ENCODE measurements around the gene PUM1.

The PUM1 gene

DNA sequence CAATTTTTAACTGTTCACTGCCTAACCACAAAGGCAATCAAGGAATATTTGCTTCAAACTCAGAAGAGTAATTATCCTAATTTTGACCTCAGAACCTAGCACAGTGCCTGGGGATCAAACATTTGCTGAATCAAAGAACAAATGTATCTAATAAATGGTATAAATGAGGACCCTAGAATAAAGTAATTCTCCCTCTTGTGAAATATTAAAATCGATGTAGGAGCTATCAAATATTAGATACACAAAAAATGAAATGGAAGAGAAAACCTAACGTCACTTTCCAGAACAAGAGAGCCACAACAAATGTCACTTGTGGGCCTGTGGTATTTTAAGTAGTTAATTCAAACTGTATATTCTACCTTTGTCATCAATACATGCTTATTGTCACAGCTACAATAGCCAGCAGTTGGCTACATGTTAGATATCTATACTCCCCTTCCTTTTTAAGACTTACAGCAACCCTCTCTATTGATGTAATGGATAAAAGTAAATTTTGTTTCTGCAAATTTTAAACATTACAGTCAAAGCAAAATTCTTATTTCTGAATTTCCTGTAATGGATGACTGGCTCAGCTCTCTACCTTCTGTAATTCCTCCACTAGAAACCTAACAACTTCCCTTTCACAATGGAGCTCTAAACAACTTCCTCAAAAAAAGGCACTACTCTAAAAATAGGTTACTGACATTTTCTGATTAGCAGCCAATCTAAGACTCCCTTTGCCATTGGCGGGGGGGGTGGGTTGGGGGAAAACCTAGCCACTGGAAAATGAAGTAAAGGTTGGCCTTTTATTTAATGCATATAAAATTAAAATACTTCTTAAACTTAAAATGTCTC, 37.6 kb downstream of the PUM1 start:
- DNase-seq, result no peak

DNA sequence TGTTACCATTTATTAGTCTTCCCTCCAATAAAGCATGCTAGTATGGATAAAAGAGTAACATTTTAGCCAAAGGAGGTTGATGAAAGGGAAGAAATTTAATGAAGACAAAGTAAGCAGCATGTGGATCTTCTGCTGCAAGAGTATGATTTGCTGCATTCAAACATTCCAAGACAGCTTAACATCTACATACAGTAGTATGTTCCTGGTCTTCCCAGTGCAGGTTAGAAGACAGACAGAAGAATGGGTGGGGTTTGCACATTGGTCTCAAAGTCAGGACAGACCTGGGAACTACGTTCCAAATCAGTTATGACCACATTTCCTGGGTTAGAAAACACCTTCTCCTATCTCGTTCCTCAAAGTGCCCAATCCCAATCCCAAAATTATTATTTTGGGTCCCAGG, 43.3 kb downstream of the PUM1 start:
- no peak for DNase-seq

DNA sequence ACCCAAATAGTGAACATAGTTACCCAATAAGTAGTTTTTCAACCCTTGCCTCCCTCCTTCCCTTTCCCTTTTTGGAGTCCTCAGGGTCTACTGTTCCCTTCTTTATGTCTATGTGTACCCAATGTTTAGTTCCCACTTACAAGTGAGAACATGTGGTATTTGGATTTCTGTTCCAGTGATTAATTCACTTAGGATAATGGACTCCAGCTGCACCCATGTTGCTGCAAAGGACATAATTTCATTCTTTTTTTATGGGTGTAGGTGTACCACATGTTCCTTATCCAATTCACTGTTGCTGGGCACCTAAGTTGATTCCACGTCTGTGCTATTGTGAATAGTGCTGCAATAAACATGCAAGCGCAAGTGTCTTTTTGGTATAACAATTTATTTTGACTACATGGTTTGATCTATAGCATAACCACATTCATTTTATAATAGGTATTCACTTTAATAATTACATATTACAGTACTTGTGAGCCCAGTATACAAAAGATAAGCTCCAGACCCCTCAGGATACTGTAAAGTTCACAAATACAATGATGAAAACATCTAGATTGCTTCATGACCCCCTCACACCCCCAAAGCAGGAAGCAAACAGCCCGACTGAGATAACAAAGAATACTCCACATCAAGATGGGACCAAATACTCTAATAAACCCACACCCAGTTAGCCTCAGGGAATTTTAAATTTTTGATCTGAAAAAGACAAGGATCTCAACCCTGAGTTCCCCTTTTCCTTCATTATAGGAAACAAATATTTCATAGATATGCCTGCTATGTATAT, 45.3 kb downstream of the PUM1 start:
- DNase-seq, result no peak

GRCh38 chr1:31019401-31019800, 46.1 kb downstream of the PUM1 start:
- DNase-seq, result no peak

- no peak for DNase-seq
These were observed 48.6 kb downstream of the PUM1 start for GRCh38 chr1:31016868-31017267.

DNA sequence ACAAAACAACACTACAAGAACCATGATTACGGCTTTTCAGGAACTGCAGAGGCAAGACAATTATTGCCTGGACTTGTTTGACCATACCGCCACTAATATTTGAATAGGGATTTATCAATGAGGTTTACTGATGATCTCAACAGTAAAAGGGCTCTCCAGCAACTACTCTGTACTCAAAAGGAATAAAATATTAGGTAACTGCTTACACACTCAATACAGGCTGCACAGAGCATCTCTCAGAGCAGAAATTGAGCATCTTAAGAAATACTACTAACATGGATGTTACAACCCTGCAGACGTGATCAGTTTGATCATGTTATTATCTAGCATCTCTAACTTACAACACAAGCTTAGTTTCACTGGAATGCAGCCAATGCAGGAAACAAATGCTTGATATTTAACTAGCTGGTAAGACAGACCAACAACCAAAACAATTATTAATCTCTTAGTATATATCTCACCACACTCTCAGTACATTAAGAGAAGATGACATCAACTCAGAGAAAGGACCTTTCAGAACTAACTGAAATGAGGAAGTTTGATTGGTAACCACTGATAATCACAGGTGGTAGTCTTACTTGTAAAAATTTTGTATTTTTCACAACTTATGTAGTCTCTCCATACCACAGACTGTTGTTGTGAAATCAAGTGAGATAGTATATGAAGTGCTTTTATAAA, 52.2 kb downstream of the PUM1 start:
- DNase-seq, result no peak

DNA sequence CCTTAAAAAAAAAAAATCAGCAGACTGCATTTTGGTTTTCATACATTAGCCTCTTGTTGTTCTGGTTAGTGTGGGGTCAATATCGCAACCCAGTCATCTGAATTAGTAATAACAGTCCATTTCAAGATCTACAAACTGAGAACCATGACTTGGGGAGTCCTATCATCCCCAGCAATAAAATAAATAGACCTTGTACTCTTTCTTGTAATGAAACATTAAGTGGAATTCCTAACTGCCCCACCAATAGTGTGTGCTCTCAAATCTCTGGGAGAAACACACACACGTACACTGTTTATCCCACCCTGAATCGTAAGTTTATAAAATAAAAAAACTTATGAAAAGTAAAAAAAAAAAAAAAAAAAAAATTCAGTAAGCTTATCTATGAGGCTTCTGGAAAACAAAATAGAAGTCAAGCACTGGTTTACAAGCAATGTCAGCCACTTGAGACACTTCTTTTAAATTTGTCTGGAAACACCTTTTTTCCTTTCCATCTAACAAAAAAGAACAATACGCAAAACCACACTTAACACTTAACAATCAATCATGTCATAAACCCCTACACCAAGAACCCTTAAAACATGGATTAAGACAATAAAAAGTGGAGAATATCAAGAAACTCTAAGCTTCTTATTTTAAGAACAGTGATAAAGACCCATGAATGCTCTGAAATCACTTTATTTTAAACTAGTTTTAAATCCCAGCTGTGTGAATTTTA, 53.1 kb downstream of the PUM1 start:
- DNase-seq, result no peak

DNA sequence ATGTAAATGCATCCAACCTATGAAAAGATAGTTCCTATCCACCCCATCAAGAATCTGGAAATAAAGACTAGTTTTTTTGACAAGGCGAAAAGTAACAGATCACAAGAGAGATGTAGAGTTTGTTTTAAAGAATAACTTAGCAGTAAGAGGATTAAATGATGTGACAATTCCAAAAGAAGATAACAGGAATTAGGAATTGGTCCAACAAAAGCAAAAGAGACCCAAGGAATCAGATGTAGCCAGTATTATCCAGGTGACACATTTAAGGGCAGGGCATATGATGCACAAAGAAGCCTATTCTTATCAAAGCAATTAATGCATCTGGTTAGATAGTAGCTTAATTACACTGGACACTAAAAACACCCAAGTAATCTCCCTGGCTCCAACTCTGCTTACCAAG, 53.8 kb downstream of the PUM1 start:
- no peak for DNase-seq

GRCh38 chr1:31010086-31010989, 55.2 kb downstream of the PUM1 start:
- DNase-seq, result no peak

DNA sequence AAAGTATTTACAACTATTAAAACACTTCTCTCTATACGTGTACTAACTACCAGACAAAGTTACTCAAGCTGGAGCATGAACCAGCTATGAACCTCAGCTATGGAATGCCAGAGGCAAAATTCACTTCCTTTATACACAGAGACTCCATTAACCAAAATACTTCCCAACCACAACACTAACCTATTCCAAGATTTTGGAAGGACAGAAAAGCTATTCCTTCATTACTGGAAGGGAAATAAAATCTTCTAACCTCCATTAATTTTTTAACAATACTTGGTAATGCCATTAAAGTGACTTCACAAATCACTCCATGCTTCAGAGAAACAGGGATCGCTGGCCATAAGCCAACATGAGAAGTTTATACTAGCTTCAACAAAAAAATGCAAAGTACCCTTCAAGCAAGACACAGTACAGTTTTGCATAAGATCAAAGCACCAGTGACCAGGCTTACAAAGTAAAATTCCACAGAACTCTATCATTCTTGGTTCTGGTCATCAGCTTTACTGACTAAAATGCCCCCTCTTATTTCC, 58.0 kb downstream of the PUM1 start:
- no peak for DNase-seq

DNA sequence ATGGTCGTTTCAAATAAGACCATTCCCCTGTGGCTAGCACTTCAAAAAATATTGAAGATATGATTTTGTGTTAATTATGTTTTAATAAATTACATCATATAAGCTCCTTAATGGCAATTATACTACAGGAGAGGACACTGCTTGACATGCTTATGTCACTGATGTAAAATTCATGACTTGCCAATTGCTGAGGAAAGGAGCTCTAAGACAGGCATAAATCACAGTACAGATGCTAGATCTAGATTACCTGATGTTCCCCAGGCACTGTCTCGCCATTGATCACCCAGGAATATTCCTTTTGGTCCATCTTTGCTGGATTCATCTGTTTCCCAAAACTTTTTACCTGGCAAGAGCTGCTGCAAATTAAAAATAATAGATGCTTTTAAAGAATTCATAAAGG, 58.8 kb downstream of the PUM1 start:
- DNase-seq, result no peak

- DNase-seq, result no peak
These were observed 59.8 kb downstream of the PUM1 start for GRCh38 chr1:31005617-31006166.

- DNase-seq, result no peak
These were observed 60.3 kb downstream of the PUM1 start for GRCh38 chr1:31005198-31005597.

- DNase-seq, result no peak
These were observed 61.3 kb downstream of the PUM1 start for GRCh38 chr1:31004231-31004621.

DNA sequence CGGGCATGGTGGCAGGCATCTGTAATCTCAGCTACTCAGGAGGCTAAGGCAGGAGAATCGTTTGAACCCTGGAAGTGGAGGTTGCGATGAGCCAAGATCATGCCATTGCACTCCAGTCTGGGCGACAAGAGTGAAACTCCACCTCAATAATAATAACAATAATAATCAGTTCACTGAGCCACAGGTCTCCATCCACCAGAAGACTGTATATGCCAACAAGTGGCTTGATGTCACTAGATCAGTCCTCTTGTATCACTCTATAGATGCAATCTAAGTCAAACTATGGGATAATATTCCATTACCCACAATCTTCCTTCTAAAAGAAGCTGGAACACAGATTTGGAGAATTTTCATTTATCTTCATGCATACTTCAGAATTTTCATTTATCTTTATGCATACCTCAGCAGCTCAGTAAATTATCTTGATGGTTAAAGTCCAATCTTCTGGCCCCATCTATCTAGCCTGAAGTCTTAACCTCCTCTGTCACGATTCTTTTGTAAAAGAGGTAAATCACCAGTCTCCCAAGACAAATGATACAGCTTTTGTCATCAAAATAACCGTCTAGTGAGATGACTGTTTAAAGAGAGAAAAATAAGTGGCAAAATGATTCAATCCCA, 61.8 kb downstream of the PUM1 start:
- no peak for DNase-seq

DNA sequence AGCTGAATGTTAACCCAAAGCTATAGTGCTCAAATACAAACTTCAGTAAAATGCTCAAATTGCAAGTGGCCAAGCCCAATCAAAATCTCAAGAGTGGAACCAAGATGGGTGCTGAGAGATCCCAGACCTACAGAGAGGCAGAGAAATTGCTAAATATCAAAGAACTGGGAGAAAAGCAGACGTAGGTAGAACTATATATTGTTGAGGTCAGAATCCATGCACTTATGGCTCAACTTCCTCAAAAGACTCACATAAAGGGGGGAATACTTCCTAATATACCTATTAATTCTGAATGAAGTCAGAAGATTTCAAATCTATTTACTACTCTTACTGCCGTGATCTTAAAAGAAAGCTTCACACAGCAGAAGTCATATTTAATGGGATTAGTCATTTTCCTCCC, 65.2 kb downstream of the PUM1 start:
- no peak for DNase-seq

- no peak for DNase-seq
These were observed 66.6 kb downstream of the PUM1 start for GRCh38 chr1:30998887-30999286.

DNA sequence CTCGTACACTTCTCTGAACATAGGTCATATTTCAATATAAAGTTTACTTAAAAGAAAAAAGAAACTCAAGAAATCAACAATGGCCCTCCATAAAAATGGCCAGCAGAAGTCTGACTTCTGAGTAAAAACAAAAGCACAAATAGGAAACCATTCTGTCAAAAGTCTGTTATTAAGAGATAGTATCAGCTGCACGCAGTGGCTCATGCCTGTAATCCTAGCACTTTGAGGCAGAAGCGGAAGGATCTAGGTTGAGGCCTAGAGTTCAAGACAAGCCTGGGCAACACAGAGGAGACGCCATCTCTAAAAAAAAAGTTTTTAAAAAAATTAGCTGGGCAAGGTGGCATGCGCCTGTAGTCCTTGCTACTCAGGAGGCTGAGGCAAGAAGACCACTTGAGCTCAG, 67.3 kb downstream of the PUM1 start:
- DNase-seq, result no peak

GRCh38 chr1:30997463-30998057, 68.0 kb downstream of the PUM1 start:
- DNase-seq, result no peak

DNA sequence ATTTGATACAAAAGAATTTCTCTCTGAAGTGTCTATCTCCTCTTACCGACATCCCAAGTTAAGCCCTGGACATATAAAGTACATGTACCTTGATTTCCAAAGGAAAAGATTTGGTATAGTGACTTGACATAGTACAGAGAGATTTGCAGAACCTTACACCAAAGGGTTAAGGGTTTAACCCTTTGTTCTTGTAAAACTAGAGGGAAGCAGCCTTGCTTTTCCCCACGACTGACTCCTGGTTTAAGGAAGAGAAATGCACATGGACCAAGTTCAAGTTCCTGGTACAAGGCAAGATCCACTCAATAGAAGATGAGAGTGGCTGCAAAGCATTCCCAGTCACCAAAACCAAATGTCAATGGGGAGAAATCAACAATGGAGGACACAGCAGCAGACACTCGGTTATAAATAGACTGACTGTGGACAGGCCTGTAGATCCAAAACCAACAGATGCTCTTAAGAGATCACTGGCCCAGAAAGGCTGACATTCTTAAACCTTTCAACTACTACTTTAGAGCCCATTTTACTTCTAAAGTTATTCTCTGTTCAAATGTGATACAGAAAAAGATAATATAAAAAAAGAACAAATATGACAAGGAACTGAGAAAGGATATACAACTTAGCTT, 69.4 kb downstream of the PUM1 start:
- no peak for DNase-seq
